Breast epithelium (tissue), 4 donors: Measurements from ENCODE around the gene HERC2. TPM values are rescaled to one million over a fixed set of nuclear protein-coding genes. Genes with fewer than 3 reads are reported as not detected.
A peak's percentile ranks its signal among the peaks of the same experiment; 100 is the strongest.
"Not testable (repeated sequence)": the region's sequence is repeated elsewhere in the genome, so short reads cannot be mapped to it uniquely, and the experiment has no call there.

Experiments used
- DNase-seq, 2 donors: peaks; one replicate each; pipeline ENCODE4 v3.0.0-alpha.2; 2019; ENCODE audit warnings: low spot score in 2 of 2
- H3K27ac ChIP-seq, 2 donors: fragments of 200-600 bp; sonication (generic) in 1 of 2; one replicate each; pipeline ENCODE4 v1.5.1; 2016 to 2019; ENCODE audit warnings: mild to moderate bottlenecking in 1 of 2
- H3K27me3 ChIP-seq, 2 donors: fragments of 200-600 bp; sonication (generic) in 1 of 2; one replicate each; pipeline versions ENCODE4 v1.5.1 to v1.6.0; 2017 to 2019; ENCODE audit warnings: control low read depth in 1 of 2, mild to moderate bottlenecking in 1 of 2
- H3K36me3 ChIP-seq: fragments of 200-600 bp; one replicate; pipeline ENCODE4 v1.5.1; 2019
- H3K4me1 ChIP-seq, 2 donors: fragments of 200-600 bp; sonication (generic); one replicate each; pipeline ENCODE4 v1.5.1; 2016 to 2019; ENCODE audit warnings: control low read depth in 1 of 2
- H3K4me3 ChIP-seq, 3 donors: fragments of 200-600 bp; sonication (generic); 1 replicate in 2 of 3; 2 replicates in 1 of 3; pipeline ENCODE4 v1.5.1; 2016 to 2019; ENCODE audit warnings: mild to moderate bottlenecking in 3 of 3, moderate library complexity in 2 of 3
- H3K9me3 ChIP-seq, 2 donors: fragments of 200-600 bp; sonication (generic) in 1 of 2; one replicate each; pipeline ENCODE4 v1.5.1; 2016 to 2019; ENCODE audit warnings: control low read depth in 1 of 2
- POLR2A ChIP-seq: fragments of 450-650 bp; IDR thresholded peaks from one replicate; pipeline ENCODE4 v1.6.1; 2016; ENCODE audit warnings: antibody characterized with exemption, mild to moderate bottlenecking, moderate library complexity
- POLR2AphosphoS5 ChIP-seq, 3 donors: sonication (generic); formaldehyde crosslinking; IDR thresholded peaks; one replicate each; pipeline ENCODE4 v1.6.1; 2017; ENCODE audit warnings: antibody characterized with exemption in 3 of 3
- intact Hi-C: fragments of 100-400 bp; cut with DNase I; formaldehyde crosslinking; loops from one replicate; pipeline ENCODE4 v1.15.1; 2023; ENCODE audit warnings: low total_unique reads
- total RNA-seq, 3 donors: library from RNA; depleted of rRNA; stranded (reverse); fragments of >200 nt; gene quantifications; one replicate each; pipeline ENCODE4 v1.1.0, GENCODE V29; 2016
- TF ChIP-seq, protein P1 (sequence below), 3 donors: fragments of 450-650 bp; IDR thresholded peaks; one replicate each; pipeline ENCODE4 v1.5.1; 2016 to 2017; ENCODE audit warnings: antibody characterized with exemption in 3 of 3, mild to moderate bottlenecking in 3 of 3, moderate library complexity in 3 of 3

Gene HERC2
- total RNA-seq, 3 donors from 2014 or later, result 46.2 to 55.8 (median 51.1) TPM

- no peaks in the 10 kb centered on the region for H3K36me3 ChIP-seq
- H3K9me3 ChIP-seq, result no peaks in the 10 kb centered on the region
- TF ChIP-seq POLR2AphosphoS5 (IDR thresholded peaks at IDR 0.05), result no peak
- TF ChIP-seq POLR2A, result no peak
- TF ChIP-seq, protein P1, sequence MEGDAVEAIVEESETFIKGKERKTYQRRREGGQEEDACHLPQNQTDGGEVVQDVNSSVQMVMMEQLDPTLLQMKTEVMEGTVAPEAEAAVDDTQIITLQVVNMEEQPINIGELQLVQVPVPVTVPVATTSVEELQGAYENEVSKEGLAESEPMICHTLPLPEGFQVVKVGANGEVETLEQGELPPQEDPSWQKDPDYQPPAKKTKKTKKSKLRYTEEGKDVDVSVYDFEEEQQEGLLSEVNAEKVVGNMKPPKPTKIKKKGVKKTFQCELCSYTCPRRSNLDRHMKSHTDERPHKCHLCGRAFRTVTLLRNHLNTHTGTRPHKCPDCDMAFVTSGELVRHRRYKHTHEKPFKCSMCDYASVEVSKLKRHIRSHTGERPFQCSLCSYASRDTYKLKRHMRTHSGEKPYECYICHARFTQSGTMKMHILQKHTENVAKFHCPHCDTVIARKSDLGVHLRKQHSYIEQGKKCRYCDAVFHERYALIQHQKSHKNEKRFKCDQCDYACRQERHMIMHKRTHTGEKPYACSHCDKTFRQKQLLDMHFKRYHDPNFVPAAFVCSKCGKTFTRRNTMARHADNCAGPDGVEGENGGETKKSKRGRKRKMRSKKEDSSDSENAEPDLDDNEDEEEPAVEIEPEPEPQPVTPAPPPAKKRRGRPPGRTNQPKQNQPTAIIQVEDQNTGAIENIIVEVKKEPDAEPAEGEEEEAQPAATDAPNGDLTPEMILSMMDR (IDR thresholded peaks at IDR 0.05), result no peak
- no peak overlapping the region for H3K4me3 ChIP-seq
- no peak overlapping the region for H3K27ac ChIP-seq
- H3K27me3 ChIP-seq, result no peaks in the 10 kb centered on the region
- intact Hi-C loops, result no loop called here
- H3K4me1 ChIP-seq, result no peaks in the 10 kb centered on the region
- no peak for DNase-seq
Observed at GRCh38 chr15:28228096-28228495, 93.9 kb downstream of the HERC2 start.

DNA sequence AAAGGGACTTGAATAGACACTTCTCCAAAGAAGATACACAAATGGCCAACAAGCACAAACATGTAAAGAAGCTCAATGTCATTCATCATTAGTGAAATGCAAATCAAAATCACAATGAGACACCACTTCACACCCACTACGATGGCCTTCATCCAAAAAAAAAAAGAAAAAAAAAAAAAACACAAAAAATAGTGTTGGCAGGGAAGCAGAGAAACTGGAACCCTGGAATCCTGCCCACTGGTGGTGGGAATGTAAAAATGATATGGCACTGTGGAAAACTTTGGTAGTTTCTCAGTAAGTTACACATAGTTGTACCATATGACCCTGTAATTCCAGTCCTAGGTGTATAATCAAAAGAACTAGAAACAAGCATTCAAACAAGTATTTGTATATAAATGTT is 94.7 kb downstream of the HERC2 start:
- not testable (repeated sequence) for H3K27me3 ChIP-seq, DNase-seq, H3K36me3 ChIP-seq

DNA sequence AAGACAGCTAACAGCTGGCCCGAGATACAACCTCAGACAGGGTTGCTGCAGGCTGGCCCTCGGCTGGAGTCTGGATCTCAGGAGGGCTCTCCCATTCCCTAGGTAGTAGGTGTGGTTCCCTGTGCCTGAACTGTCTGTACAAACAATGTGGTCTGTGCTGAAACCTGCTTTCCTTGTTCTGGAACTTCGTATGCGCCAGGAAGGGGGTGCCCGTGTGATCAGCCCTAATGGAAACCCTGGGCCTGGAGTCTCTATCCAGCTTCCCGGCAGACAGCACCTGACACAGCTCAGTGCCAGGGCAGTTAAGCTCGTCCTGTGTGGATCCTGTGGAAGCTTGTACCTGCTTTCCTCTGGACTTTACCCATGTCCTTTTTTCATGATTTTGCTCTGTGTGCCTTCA is 99.4 kb downstream of the HERC2 start:
- peak in 1 of 2 donors; percentile 40 for DNase-seq
- H3K27me3 ChIP-seq, H3K9me3 ChIP-seq, intact Hi-C loops, H3K4me3 ChIP-seq, H3K4me1 ChIP-seq, H3K36me3 ChIP-seq: not testable (repeated sequence)
- peak overlapping the region in 1 of 2 donors; percentile 19 for H3K27ac ChIP-seq

More for the DNA sequence above, 94.7 kb downstream of the HERC2 start:
- H3K4me1 ChIP-seq, H3K27ac ChIP-seq, H3K9me3 ChIP-seq, H3K4me3 ChIP-seq, intact Hi-C loops: not testable (repeated sequence)

DNA sequence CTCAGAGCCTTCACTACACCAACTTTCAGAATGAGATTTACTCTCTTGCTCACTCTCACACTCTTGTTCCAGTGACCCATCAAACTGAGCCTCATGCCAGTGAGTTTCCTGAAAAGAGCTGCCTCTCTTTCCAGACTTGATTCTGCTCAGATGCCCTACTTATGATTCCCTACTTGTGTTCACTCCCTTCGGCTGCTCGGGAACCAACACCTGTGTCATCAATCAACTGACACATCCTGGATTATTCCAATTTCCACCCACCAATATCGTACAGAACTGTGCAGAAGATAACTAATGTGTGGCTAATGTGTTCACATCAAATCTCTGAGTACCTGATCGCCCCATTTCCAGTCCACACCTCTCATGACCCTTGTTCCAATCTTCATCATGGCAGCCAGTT is 100.3 kb downstream of the HERC2 start:
- H3K4me3 ChIP-seq, intact Hi-C loops, H3K9me3 ChIP-seq, H3K27ac ChIP-seq, H3K36me3 ChIP-seq, H3K4me1 ChIP-seq, DNase-seq, H3K27me3 ChIP-seq: not testable (repeated sequence)

DNA sequence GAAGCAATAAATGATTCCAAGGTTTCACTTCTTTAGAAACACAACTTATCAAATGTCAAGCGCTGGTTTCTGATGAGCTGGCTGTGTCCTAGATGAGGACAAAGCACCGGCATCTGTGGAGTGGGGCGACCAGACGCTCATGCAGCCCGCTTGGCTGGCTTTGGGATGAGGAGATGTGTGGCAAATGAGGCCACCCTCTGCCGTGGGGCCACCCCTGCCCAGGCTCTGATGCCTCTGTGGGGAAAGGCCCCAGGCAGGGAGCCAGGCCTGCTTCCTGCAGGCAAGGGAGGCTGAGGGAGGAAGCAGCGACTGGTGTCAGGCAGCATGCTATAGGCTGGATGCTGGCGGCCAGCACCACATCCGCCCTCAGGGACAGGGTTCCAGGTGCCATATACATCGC is 102.9 kb downstream of the HERC2 start:
- H3K27me3 ChIP-seq, result no peaks in the 10 kb centered on the region
- H3K36me3 ChIP-seq, result no peaks in the 10 kb centered on the region
- H3K4me1 ChIP-seq, result no peaks in the 10 kb centered on the region
- intact Hi-C loops, result no loop called here
- no peak overlapping the region for H3K27ac ChIP-seq
- DNase-seq, result no peak
- TF ChIP-seq POLR2A (no peak), POLR2AphosphoS5 (IDR thresholded peaks at IDR 0.05) (no peak)
- TF ChIP-seq, protein P1 (IDR thresholded peaks at IDR 0.05), result no peak
- no peaks in the 10 kb centered on the region for H3K9me3 ChIP-seq
- H3K4me3 ChIP-seq, result no peak overlapping the region

GRCh38 chr15:28216946-28217546 is 104.9 kb downstream of the HERC2 start:
- intact Hi-C loops, H3K9me3 ChIP-seq, DNase-seq, H3K27ac ChIP-seq, H3K4me1 ChIP-seq, H3K4me3 ChIP-seq, H3K36me3 ChIP-seq, H3K27me3 ChIP-seq: not testable (repeated sequence)

DNA sequence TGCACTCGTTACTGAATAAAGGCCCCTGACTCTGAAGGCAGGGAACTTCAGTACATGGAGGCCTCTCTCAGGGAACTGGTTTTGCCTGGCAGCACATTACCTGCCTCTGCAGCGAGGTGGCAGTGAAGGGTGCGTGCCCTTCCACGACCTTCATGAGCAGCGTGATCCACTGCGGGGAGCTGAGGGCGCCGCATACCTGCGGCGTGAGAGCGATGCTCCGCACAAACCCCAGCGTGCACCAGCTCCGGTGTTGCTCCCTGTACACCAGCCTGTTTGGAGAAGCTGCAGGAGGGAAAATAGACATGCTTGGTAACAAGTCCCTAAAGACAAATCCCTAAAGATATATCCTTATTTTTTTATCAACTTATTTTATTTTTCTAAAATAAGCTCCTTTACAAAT is 106.5 kb downstream of the HERC2 start:
- H3K36me3 ChIP-seq, intact Hi-C loops, DNase-seq: not testable (repeated sequence)

DNA sequence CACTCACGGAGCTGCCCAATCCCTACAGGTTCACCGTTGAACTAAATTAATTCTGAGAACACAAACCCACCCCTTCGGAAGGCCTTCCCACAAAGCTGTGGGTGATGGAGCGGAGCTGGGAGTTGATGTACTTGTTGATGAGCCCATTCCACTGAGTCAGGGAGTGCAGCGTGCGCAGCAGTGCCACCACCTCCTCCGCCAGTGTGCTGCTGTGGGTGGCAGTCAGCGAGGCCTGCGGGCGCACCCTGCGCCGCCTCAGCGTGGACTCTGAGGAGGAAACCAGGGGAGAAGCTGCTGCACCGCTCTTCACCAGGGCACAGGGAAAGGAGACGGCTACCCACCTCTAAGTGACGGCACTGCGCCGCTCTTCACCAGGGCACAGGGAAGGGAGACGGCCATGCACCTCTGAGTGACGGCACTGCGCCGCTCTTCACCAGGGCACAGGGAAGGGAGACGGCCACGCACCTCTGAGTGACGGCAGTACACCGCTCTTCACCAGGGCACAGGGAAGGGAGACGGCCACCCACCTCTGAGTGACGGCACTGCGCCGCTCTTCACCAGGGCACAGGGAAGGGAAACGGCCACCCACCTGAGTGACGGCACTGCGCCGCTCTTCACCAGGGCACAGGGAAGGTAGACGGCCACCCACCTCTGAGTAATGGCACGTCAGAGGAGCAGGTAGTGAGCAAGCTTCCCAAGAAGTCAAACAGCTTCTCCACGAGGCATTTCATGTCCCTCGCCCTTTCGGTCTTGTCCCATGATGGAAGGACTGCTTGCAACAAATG is 107.8 kb downstream of the HERC2 start:
- intact Hi-C loops, H3K9me3 ChIP-seq, H3K27me3 ChIP-seq, H3K36me3 ChIP-seq, H3K4me3 ChIP-seq, H3K4me1 ChIP-seq, H3K27ac ChIP-seq, DNase-seq: not testable (repeated sequence)

More for the DNA sequence above, 106.5 kb downstream of the HERC2 start:
- not testable (repeated sequence) for H3K4me3 ChIP-seq, H3K27me3 ChIP-seq, H3K9me3 ChIP-seq, H3K4me1 ChIP-seq, H3K27ac ChIP-seq

DNA sequence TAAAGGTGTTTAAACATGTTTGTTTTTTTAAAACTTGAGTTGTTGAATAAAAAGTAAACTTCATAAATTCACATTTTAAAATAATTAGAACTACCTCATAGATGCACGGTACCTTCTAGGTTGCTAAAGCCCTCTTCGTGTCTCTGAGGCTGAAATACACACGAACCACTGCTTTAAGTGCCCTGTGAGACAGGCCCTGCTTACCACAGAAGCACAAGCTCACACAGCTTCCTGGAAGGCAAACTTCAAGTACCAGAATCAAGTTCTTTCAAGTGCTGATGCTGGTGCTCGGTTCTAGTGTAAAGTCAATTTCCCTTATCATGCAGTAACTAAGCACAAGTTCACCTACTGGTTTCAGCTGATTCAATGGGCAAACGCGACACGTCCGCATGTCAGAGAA is 108.6 kb downstream of the HERC2 start:
- H3K4me3 ChIP-seq, H3K9me3 ChIP-seq, H3K36me3 ChIP-seq, H3K27me3 ChIP-seq, H3K27ac ChIP-seq, intact Hi-C loops, H3K4me1 ChIP-seq, DNase-seq: not testable (repeated sequence)
